GM12878 (cell line): ENCODE measurements around the gene NAT10. TPM values are rescaled to one million over a fixed set of nuclear protein-coding genes. Genes with fewer than 3 reads are reported as not detected.

Experiments
- ATAC-seq: fragments of 200-7000 bp; cut with Tn5 transposase; 3 replicates; pipeline ENCODE4 v1.9.1; 2020; ENCODE audit warnings: mild to moderate bottlenecking, moderate library complexity
- BruUV-seq: library from RNA; stranded (reverse); fragments of 400-500 nt; replicated peaks from 2 replicates; lab custom pipeline; 2021; lab: Mats Ljungman, UMichigan
- CTCF ChIA-PET: fragments of 300-600 bp; sonication (Branson Sonifier 250); formaldehyde crosslinking; extraction: SDS; loops from one replicate; lab custom pipeline; 2021; ENCODE audit warnings: inconsistent platforms; lab: Yijun Ruan, JAX
- POLR2A ChIA-PET: fragments of 350-600 bp; formaldehyde crosslinking; extraction: SDS; loops from one replicate; lab custom pipeline; 2021; ENCODE audit warnings: inconsistent platforms; lab: Charles Lee
- RAD21 ChIA-PET: fragments of 300-600 bp; sonication (Branson Sonifier 250); formaldehyde crosslinking; loops from one replicate; lab custom pipeline; 2023; ENCODE audit warnings: antibody characterized with exemption; ENCODE audit not compliant: unreplicated experiment; lab: Charles Lee
- SMC1A ChIA-PET: fragments of 300-600 bp; sonication (Branson Sonifier 250); formaldehyde crosslinking; loops from one replicate; lab custom pipeline; 2023; ENCODE audit not compliant: unreplicated experiment, uncharacterized antibody; lab: Charles Lee
- DNase-seq: peaks from one replicate; pipeline ENCODE4 v3.0.0-alpha.2; 2011; ENCODE audit warnings: low read depth, low spot score
- FAIRE-seq: peaks from 3 replicates; lab custom pipeline; 2011; peaks lifted over from hg19 to GRCh38; lab: Jason Lieb, UNC
- H2AFZ ChIP-seq: 2 replicates; pipeline ENCODE4 v1.6.0; 2011; ENCODE audit warnings: low read depth, low read length, control low read depth; ENCODE audit not compliant: control insufficient read depth
- H3K27ac ChIP-seq: 2 replicates; pipeline ENCODE4 v1.5.1; 2011; ENCODE audit warnings: control low read depth; ENCODE audit not compliant: control insufficient read depth, insufficient read depth
- H3K27me3 ChIP-seq, 2 experiments: replicated peaks in 1 of 2; 2 replicates each; pipeline versions ENCODE4 v1.6.0 to v1.6.1; 2011; ENCODE audit warnings: low read length in 1 of 2; ENCODE audit not compliant: control insufficient read depth in 2 of 2, insufficient read depth in 2 of 2
- H3K36me3 ChIP-seq, 2 experiments: 2 replicates each; pipeline ENCODE4 v1.5.1; 2011; ENCODE audit warnings: low read length in 1 of 2; ENCODE audit not compliant: control insufficient read depth in 2 of 2, insufficient read depth in 2 of 2
- H3K4me1 ChIP-seq: 2 replicates; pipeline ENCODE4 v1.6.1; 2011; ENCODE audit warnings: mild to moderate bottlenecking, low read length, moderate library complexity, mixed read lengths; ENCODE audit not compliant: control insufficient read depth, insufficient read depth
- H3K4me2 ChIP-seq: 2 replicates; pipeline ENCODE4 v1.6.0; 2011; ENCODE audit warnings: control low read depth; ENCODE audit not compliant: control insufficient read depth, insufficient read depth
- H3K4me3 ChIP-seq: fragments of 200-600 bp; sonication (generic); 2 replicates; pipeline ENCODE4 v1.5.1; 2016
- H3K79me2 ChIP-seq: 2 replicates; pipeline ENCODE4 v1.6.0; 2011; ENCODE audit warnings: low read length; ENCODE audit not compliant: control insufficient read depth, insufficient read depth
- H3K9ac ChIP-seq: 2 replicates; pipeline ENCODE4 v1.8.0; 2011; ENCODE audit warnings: low read length, control low read depth, mixed read lengths; ENCODE audit not compliant: control insufficient read depth, insufficient read depth
- H3K9me3 ChIP-seq: replicated peaks from 3 replicates; pipeline ENCODE4 v1.5.1; 2011; ENCODE audit warnings: mild to moderate bottlenecking, low read length; ENCODE audit not compliant: control insufficient read depth, insufficient read depth
- H4K20me1 ChIP-seq: 2 replicates; pipeline ENCODE4 v1.6.0; 2011; ENCODE audit not compliant: control insufficient read depth, insufficient read depth
- BHLHE40 ChIP-seq, 2 experiments: fragments of 450-650 bp in 1 of 2; IDR thresholded peaks; 2 replicates each; pipeline ENCODE4 v1.6.1; 2011 to 2017; ENCODE audit warnings: low read depth in 2 of 2, borderline replicate concordance in 1 of 2, improper control_type of control experiment in 1 of 2, low read length in 1 of 2, mild to moderate bottlenecking in 1 of 2
- CHD4 ChIP-seq: fragments of 200-600 bp; sonication (generic); IDR thresholded peaks from 2 replicates; pipeline ENCODE4 v1.6.1; 2016; ENCODE audit warnings: mild to moderate bottlenecking
- MEF2A ChIP-seq: IDR thresholded peaks from 2 replicates; pipeline ENCODE4 v1.6.1; 2011; ENCODE audit warnings: low read depth, mild to moderate bottlenecking, low read length, moderate library complexity; ENCODE audit not compliant: insufficient read depth
- NFYA ChIP-seq: IDR thresholded peaks from 2 replicates; pipeline ENCODE4 v1.6.1; 2011; ENCODE audit warnings: low read depth, mild to moderate bottlenecking, low read length, improper control_type of control experiment, borderline replicate concordance
- PAX8 ChIP-seq: fragments of 450-650 bp; IDR thresholded peaks from 2 replicates; pipeline ENCODE4 v1.6.1; 2017; ENCODE audit warnings: mild to moderate bottlenecking, moderate library complexity
- RB1 ChIP-seq: fragments of 450-650 bp; formaldehyde crosslinking; IDR thresholded peaks from 2 replicates; pipeline ENCODE4 v1.6.1; 2017; ENCODE audit warnings: mild to moderate bottlenecking, borderline replicate concordance
- RUNX3 ChIP-seq: IDR thresholded peaks from 2 replicates; pipeline ENCODE4 v1.6.1; 2012; ENCODE audit warnings: low read length, inconsistent platforms
- YY1 ChIP-seq: IDR thresholded peaks from 2 replicates; pipeline ENCODE4 v1.6.1; 2011; ENCODE audit warnings: low read depth, mild to moderate bottlenecking, low read length
- ZNF274 ChIP-seq: IDR thresholded peaks from one replicate; pipeline ENCODE4 v1.8.0; 2011; ENCODE audit not compliant: insufficient read length, insufficient read depth
- WGBS: methylation state at CpG from one replicate; pipeline ENCODE4 v1.1.6; 2016; ENCODE audit warnings: low lambda C conversion rate; ENCODE audit not compliant: insufficient replicate concordance, insufficient coverage; ENCODE audit errors: missing lambda C conversion rate; 5-methylcytosine and 5-hydroxymethylcytosine counted together
- in situ Hi-C: fragments of 300-500 bp; cut with MboI; formaldehyde crosslinking; loops from 9 replicates; pipeline ENCODE4 v1.14.3; 2018; ENCODE audit warnings: mixed read lengths
- intact Hi-C: fragments of 100-400 bp; cut with micrococcal nuclease; formaldehyde crosslinking; loops from one replicate; pipeline ENCODE4 v1.14.2; 2022; ENCODE audit not compliant: unreplicated experiment
- polyA plus RNA-seq, 11 experiments: library from polyadenylated mRNA; depleted of rRNA in 4 of 11; unstranded in 6 of 11; stranded (reverse) in 5 of 11; fragments of >200 nt; fragmentation: Nextera tagmentation in 4 of 11; fragmentation: Illumina TruSeq in 1 of 11; extraction: Ambion mirVana in 4 of 11; extraction: Trizol in 1 of 11; gene quantifications; 1 replicate in 1 of 11; 2 replicates in 10 of 11; pipeline versions ENCODE4 v1.2.1 to v1.2.3, GENCODE V29; 2011 to 2016; ENCODE audit warnings: inconsistent platforms in 2 of 11, missing spikeins in 2 of 11, low read depth in 1 of 11
- total RNA-seq, 4 experiments: library from RNA; depleted of rRNA in 3 of 4; stranded (reverse); fragments of >200 nt in 3 of 4; fragmentation: Illumina TruSeq in 1 of 4; extraction: Trizol in 1 of 4; gene quantifications; 2 replicates each; pipeline versions ENCODE4 v1.2.1 to v1.2.3, GENCODE V29; 2013 to 2021
- TF ChIP-seq, protein P1 (sequence below): IDR thresholded peaks from 2 replicates; pipeline ENCODE4 v1.6.1; 2012; ENCODE audit warnings: mild to moderate bottlenecking, low read depth, low read length
- TF ChIP-seq, protein P2 (sequence below): fragments of 450-650 bp; IDR thresholded peaks from 2 replicates; pipeline ENCODE4 v1.6.1; 2017; ENCODE audit warnings: mild to moderate bottlenecking
- TF ChIP-seq, protein P3 (sequence below): IDR thresholded peaks from 2 replicates; pipeline ENCODE4 v1.6.1; 2012; ENCODE audit warnings: low read depth, low read length, improper control_type of control experiment
- TF ChIP-seq, protein P4 (sequence below): fragments of 450-650 bp; IDR thresholded peaks from 2 replicates; pipeline ENCODE4 v1.6.1; 2017; ENCODE audit warnings: mild to moderate bottlenecking, moderate library complexity

NAT10 gene
- total and polyA plus RNA-seq, 10 of the 15 experiments (the other 5 are each of a cell fraction or from before 2014, with no cell fraction given): 45.1 to 95.5 (median 72.8) TPM

DNA sequence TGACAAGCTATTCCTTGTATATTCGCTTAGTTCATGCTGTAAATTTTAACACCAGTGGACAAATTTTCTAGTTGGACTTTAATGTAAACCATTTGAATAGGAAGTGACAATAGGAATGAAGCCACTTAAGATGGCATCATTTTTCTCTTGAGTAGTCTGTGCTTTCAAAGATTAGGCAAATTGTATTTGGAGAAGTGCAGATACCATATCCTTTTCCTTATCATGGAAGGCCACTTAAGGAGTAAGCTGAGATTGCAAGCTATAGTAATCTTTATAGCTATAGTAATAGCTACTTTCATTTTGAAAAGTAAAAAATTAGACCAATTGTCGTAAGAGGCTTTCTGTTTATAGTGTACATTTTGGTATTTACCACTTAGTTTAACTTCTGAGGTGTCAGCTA is 41.1 kb upstream of the NAT10 start:
- Histone ChIP-seq H2AFZ (no peak overlapping the region), H3K79me2 (peaks cover 94% of the 10 kb centered on the region), H3K27me3 (no peaks in the 10 kb centered on the region), H3K4me3 (no peak overlapping the region), H3K9me3 (no peaks in the 10 kb centered on the region), H3K36me3 (peaks cover 3 to 20% of the 10 kb centered on the region in 2 experiments), H3K27ac (no peak overlapping the region), H3K4me1 (peaks cover 31% of the 10 kb centered on the region), H4K20me1 (no peaks in the 10 kb centered on the region), H3K9ac (no peak overlapping the region), H3K4me2 (no peak overlapping the region)
- WGBS: 100% methylated on average over 2 of the region's 2 CpGs
- ChIA-PET RAD21 (interaction anchor here (0.7 to 1.0 kb wide), 2 partner anchors 21 to 73 kb away, joined by 3 to 4 read pairs; no protein-coding TSS in a partner anchor), CTCF (interaction anchor here (1.2 kb wide), 1 partner anchor 76 kb away, joined by 3 read pairs; no protein-coding TSS in a partner anchor), POLR2A (interaction anchor here (0.6 to 1.4 kb wide), 2 partner anchors 12 to 67 kb away, joined by 4 to 6 read pairs; no protein-coding TSS in a partner anchor), SMC1A (interaction anchor here (1.1 to 3.2 kb wide), 8 partner anchors 10 to 254 kb away, joined by 3 to 18 read pairs (median 4); partner anchors contain the start of gene CAPRIN1)
- FAIRE-seq: no peak
- no peak for DNase-seq
- BruUV-seq: no TSS peak
- in situ Hi-C loops: no loop called here
- intact Hi-C loops: no loop called here
- ATAC-seq: no peak
- TF ChIP-seq, protein P1, sequence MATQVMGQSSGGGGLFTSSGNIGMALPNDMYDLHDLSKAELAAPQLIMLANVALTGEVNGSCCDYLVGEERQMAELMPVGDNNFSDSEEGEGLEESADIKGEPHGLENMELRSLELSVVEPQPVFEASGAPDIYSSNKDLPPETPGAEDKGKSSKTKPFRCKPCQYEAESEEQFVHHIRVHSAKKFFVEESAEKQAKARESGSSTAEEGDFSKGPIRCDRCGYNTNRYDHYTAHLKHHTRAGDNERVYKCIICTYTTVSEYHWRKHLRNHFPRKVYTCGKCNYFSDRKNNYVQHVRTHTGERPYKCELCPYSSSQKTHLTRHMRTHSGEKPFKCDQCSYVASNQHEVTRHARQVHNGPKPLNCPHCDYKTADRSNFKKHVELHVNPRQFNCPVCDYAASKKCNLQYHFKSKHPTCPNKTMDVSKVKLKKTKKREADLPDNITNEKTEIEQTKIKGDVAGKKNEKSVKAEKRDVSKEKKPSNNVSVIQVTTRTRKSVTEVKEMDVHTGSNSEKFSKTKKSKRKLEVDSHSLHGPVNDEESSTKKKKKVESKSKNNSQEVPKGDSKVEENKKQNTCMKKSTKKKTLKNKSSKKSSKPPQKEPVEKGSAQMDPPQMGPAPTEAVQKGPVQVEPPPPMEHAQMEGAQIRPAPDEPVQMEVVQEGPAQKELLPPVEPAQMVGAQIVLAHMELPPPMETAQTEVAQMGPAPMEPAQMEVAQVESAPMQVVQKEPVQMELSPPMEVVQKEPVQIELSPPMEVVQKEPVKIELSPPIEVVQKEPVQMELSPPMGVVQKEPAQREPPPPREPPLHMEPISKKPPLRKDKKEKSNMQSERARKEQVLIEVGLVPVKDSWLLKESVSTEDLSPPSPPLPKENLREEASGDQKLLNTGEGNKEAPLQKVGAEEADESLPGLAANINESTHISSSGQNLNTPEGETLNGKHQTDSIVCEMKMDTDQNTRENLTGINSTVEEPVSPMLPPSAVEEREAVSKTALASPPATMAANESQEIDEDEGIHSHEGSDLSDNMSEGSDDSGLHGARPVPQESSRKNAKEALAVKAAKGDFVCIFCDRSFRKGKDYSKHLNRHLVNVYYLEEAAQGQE: no peak
- TF ChIP-seq, protein P2, sequence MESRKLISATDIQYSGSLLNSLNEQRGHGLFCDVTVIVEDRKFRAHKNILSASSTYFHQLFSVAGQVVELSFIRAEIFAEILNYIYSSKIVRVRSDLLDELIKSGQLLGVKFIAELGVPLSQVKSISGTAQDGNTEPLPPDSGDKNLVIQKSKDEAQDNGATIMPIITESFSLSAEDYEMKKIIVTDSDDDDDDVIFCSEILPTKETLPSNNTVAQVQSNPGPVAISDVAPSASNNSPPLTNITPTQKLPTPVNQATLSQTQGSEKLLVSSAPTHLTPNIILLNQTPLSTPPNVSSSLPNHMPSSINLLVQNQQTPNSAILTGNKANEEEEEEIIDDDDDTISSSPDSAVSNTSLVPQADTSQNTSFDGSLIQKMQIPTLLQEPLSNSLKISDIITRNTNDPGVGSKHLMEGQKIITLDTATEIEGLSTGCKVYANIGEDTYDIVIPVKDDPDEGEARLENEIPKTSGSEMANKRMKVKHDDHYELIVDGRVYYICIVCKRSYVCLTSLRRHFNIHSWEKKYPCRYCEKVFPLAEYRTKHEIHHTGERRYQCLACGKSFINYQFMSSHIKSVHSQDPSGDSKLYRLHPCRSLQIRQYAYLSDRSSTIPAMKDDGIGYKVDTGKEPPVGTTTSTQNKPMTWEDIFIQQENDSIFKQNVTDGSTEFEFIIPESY: no peak
- TF ChIP-seq PAX8 (no peak), ZNF274 (no peak), MEF2A (no peak), NFYA (no peak), BHLHE40 (IDR thresholded peaks at IDR 0.05; ENCODE audit: borderline replicate concordance in 1 of 2, low read depth in 2 of 2, low read length in 1 of 2) (no peak), RUNX3 (no peak), YY1 (no peak), CHD4 (no peak), RB1 (no peak)
- TF ChIP-seq, protein P3, sequence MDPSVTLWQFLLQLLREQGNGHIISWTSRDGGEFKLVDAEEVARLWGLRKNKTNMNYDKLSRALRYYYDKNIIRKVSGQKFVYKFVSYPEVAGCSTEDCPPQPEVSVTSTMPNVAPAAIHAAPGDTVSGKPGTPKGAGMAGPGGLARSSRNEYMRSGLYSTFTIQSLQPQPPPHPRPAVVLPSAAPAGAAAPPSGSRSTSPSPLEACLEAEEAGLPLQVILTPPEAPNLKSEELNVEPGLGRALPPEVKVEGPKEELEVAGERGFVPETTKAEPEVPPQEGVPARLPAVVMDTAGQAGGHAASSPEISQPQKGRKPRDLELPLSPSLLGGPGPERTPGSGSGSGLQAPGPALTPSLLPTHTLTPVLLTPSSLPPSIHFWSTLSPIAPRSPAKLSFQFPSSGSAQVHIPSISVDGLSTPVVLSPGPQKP: no peak
- TF ChIP-seq, protein P4, sequence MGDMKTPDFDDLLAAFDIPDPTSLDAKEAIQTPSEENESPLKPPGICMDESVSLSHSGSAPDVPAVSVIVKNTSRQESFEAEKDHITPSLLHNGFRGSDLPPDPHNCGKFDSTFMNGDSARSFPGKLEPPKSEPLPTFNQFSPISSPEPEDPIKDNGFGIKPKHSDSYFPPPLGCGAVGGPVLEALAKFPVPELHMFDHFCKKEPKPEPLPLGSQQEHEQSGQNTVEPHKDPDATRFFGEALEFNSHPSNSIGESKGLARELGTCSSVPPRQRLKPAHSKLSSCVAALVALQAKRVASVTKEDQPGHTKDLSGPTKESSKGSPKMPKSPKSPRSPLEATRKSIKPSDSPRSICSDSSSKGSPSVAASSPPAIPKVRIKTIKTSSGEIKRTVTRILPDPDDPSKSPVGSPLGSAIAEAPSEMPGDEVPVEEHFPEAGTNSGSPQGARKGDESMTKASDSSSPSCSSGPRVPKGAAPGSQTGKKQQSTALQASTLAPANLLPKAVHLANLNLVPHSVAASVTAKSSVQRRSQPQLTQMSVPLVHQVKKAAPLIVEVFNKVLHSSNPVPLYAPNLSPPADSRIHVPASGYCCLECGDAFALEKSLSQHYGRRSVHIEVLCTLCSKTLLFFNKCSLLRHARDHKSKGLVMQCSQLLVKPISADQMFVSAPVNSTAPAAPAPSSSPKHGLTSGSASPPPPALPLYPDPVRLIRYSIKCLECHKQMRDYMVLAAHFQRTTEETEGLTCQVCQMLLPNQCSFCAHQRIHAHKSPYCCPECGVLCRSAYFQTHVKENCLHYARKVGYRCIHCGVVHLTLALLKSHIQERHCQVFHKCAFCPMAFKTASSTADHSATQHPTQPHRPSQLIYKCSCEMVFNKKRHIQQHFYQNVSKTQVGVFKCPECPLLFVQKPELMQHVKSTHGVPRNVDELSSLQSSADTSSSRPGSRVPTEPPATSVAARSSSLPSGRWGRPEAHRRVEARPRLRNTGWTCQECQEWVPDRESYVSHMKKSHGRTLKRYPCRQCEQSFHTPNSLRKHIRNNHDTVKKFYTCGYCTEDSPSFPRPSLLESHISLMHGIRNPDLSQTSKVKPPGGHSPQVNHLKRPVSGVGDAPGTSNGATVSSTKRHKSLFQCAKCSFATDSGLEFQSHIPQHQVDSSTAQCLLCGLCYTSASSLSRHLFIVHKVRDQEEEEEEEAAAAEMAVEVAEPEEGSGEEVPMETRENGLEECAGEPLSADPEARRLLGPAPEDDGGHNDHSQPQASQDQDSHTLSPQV: no peak
